IPS-20b (cell line): Measurements from ENCODE around the gene LMAN2.
"Not testable (repeated sequence)": the region's sequence is repeated elsewhere in the genome, so short reads cannot be mapped to it uniquely, and the experiment has no call there.

Source experiments
- H3K27ac ChIP-seq: one replicate; pipeline ENCODE4 v1.5.1; 2013; ENCODE audit warnings: low read length
- H3K27me3 ChIP-seq: 2 replicates; pipeline ENCODE4 v1.6.1; 2013; ENCODE audit warnings: mild to moderate bottlenecking, low read length, inconsistent platforms; ENCODE audit not compliant: insufficient read depth
- H3K36me3 ChIP-seq: 2 replicates; pipeline ENCODE4 v1.6.1; 2013; ENCODE audit warnings: low read depth, mild to moderate bottlenecking, inconsistent platforms, low read length, moderate library complexity; ENCODE audit not compliant: insufficient read depth
- H3K4me1 ChIP-seq: 2 replicates; pipeline ENCODE4 v1.6.1; 2013; ENCODE audit warnings: mild to moderate bottlenecking, control low read depth, inconsistent platforms, low read length, moderate library complexity; ENCODE audit not compliant: insufficient read depth
- H3K4me3 ChIP-seq: 2 replicates; pipeline ENCODE4 v1.5.1; 2013; ENCODE audit warnings: mild to moderate bottlenecking, low read length, inconsistent platforms
- H3K9ac ChIP-seq: 2 replicates; pipeline ENCODE4 v1.6.1; 2013; ENCODE audit warnings: low read depth, mild to moderate bottlenecking, inconsistent platforms, low read length, moderate library complexity
- H3K9me3 ChIP-seq: 2 replicates; pipeline ENCODE4 v1.6.1; 2013; ENCODE audit warnings: mild to moderate bottlenecking, low read depth, low read length, inconsistent platforms; ENCODE audit not compliant: insufficient read depth

Gene LMAN2

GRCh38 chr5:177360740-177361139 lies 9.3 kb upstream of the LMAN2 start:
- H3K36me3 ChIP-seq, H3K27ac ChIP-seq, H3K9ac ChIP-seq, H3K9me3 ChIP-seq, H3K4me3 ChIP-seq: not testable (repeated sequence)
- H3K4me1 ChIP-seq = peaks cover 10% of the 10 kb centered on the region; the same call in 1 of the 2 replicates
- peaks cover 37% of the 10 kb centered on the region for H3K27me3 ChIP-seq

GRCh38 chr5:177359860-177360259 lies 8.4 kb upstream of the LMAN2 start:
- no peaks in the 10 kb centered on the region for H3K9me3 ChIP-seq
- no peak overlapping the region for H3K9ac ChIP-seq
- peaks cover 39% of the 10 kb centered on the region for H3K27me3 ChIP-seq
- no peak overlapping the region for H3K27ac ChIP-seq
- H3K4me3 ChIP-seq = no peak overlapping the region
- H3K4me1 ChIP-seq = peaks cover 7% of the 10 kb centered on the region; the same call in 1 of the 2 replicates
- H3K36me3 ChIP-seq = no peaks in the 10 kb centered on the region

GRCh38 chr5:177359451-177359851 lies 8.0 kb upstream of the LMAN2 start:
- no peaks in the 10 kb centered on the region for H3K9me3 ChIP-seq

GRCh38 chr5:177358370-177358819 lies 6.9 kb upstream of the LMAN2 start:
- Histone ChIP-seq H3K27me3 (peaks cover 30% of the 10 kb centered on the region), H3K9ac (no peak overlapping the region), H3K36me3 (no peaks in the 10 kb centered on the region), H3K4me3 (no peak overlapping the region), H3K4me1 (peaks cover 5% of the 10 kb centered on the region; the same call in 1 of the 2 replicates), H3K9me3 (no peaks in the 10 kb centered on the region), H3K27ac (no peak overlapping the region)

More at GRCh38 chr5:177359451-177359851, 8.0 kb upstream of the LMAN2 start:
- no peak overlapping the region for H3K27ac ChIP-seq
- H3K27me3 ChIP-seq = peaks cover 38% of the 10 kb centered on the region
- no peak overlapping the region for H3K4me3 ChIP-seq
- H3K4me1 ChIP-seq = peaks cover 7% of the 10 kb centered on the region; the same call in 1 of the 2 replicates
- H3K9ac ChIP-seq = no peak overlapping the region
- no peaks in the 10 kb centered on the region for H3K36me3 ChIP-seq

GRCh38 chr5:177357459-177358351 lies 6.2 kb upstream of the LMAN2 start, which contains the start of gene RGS14:
Gene RGS14 (plus strand): TSS chr5:177357924. CDS start chr5:177358025, 101 bp downstream.
- peaks cover 29% of the 10 kb centered on the region for H3K27me3 ChIP-seq
- peaks cover 5% of the 10 kb centered on the region; the same call in 1 of the 2 replicates for H3K4me1 ChIP-seq
- no peaks in the 10 kb centered on the region for H3K36me3 ChIP-seq
- no peak within 1 kb of the TSS for H3K4me3 ChIP-seq
- H3K27ac ChIP-seq = no peak within 1 kb of the TSS
- no peak within 1 kb of the TSS for H3K9ac ChIP-seq
- no peaks in the 10 kb centered on the region for H3K9me3 ChIP-seq

- Histone ChIP-seq H3K4me3 (no peak overlapping the region), H3K4me1 (peaks cover under 1% of the 10 kb centered on the region; the same call in 1 of the 2 replicates), H3K9ac (no peak overlapping the region), H3K27me3 (peaks cover 23% of the 10 kb centered on the region), H3K36me3 (no peaks in the 10 kb centered on the region), H3K9me3 (no peaks in the 10 kb centered on the region), H3K27ac (no peak overlapping the region)
Observed at GRCh38 chr5:177357146-177357458, 5.6 kb upstream of the LMAN2 start.

- no peaks in the 10 kb centered on the region for H3K36me3 ChIP-seq
- no peak overlapping the region for H3K27ac ChIP-seq
- H3K9ac ChIP-seq = no peak overlapping the region
- no peaks in the 10 kb centered on the region for H3K4me1 ChIP-seq
- H3K27me3 ChIP-seq = peaks cover 19% of the 10 kb centered on the region
- H3K9me3 ChIP-seq = no peaks in the 10 kb centered on the region
- H3K4me3 ChIP-seq = no peak overlapping the region
Observed at GRCh38 chr5:177356746-177357145, 5.3 kb upstream of the LMAN2 start.

- no peaks in the 10 kb centered on the region for H3K36me3 ChIP-seq
- H3K27me3 ChIP-seq = peaks cover 19% of the 10 kb centered on the region
- H3K27ac ChIP-seq = no peak overlapping the region
- H3K9ac ChIP-seq = no peak overlapping the region
- no peak overlapping the region for H3K4me3 ChIP-seq
- H3K4me1 ChIP-seq = no peaks in the 10 kb centered on the region; the same call in 1 of the 2 replicates
- no peaks in the 10 kb centered on the region for H3K9me3 ChIP-seq
Observed at GRCh38 chr5:177355868-177356168, 4.3 kb upstream of the LMAN2 start.

- H3K27ac ChIP-seq = no peak overlapping the region
- no peaks in the 10 kb centered on the region for H3K36me3 ChIP-seq
- H3K9ac ChIP-seq = no peak overlapping the region
- H3K27me3 ChIP-seq = peaks cover 19% of the 10 kb centered on the region
- peaks cover 4% of the 10 kb centered on the region for H3K4me1 ChIP-seq
- no peaks in the 10 kb centered on the region for H3K9me3 ChIP-seq
- H3K4me3 ChIP-seq = no peak overlapping the region
Observed at GRCh38 chr5:177355162-177355867, 3.8 kb upstream of the LMAN2 start.

- Histone ChIP-seq H3K27me3 (peaks cover 19% of the 10 kb centered on the region), H3K9me3 (no peaks in the 10 kb centered on the region), H3K4me3 (no peak overlapping the region), H3K9ac (no peak overlapping the region), H3K4me1 (peaks cover 7% of the 10 kb centered on the region), H3K36me3 (0 out of 2 replicates have a peak, but pooled peaks cover under 1% of the 10 kb centered on the region), H3K27ac (no peak overlapping the region)
Observed at GRCh38 chr5:177354711-177355110, 3.2 kb upstream of the LMAN2 start.

- H3K9ac ChIP-seq = no peak overlapping the region
- H3K36me3 ChIP-seq = 0 out of 2 replicates have a peak, but pooled peaks cover 4% of the 10 kb centered on the region
- no peak overlapping the region for H3K27ac ChIP-seq
- no peak overlapping the region for H3K4me3 ChIP-seq
- no peaks in the 10 kb centered on the region for H3K9me3 ChIP-seq
- H3K27me3 ChIP-seq = peaks cover 19% of the 10 kb centered on the region
- peaks cover 7% of the 10 kb centered on the region for H3K4me1 ChIP-seq
Observed at GRCh38 chr5:177354256-177354655, 2.8 kb upstream of the LMAN2 start.
